ENCODE measurements around the gene IL6R.

DNA sequence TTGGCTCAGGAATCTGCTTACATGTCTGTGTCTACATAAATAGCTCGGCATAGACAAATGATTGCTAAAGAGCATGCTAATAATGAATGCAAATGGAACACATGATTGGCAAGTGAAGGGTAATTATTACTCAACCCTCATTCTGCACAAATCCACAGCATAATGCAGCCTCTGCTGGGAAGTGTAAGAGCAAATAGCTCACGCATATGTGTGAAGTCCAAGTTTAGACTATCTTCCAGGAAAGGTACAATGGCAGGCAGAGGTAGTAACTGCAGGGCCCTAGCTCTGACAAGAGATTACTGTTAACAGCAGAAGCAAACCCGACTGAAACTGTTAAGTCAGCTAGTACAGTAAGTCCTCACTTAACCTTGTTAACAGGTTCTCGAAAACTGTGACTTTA is 7.0 kb upstream of the IL6R start:
- TF ChIP-seq, protein P1, sequence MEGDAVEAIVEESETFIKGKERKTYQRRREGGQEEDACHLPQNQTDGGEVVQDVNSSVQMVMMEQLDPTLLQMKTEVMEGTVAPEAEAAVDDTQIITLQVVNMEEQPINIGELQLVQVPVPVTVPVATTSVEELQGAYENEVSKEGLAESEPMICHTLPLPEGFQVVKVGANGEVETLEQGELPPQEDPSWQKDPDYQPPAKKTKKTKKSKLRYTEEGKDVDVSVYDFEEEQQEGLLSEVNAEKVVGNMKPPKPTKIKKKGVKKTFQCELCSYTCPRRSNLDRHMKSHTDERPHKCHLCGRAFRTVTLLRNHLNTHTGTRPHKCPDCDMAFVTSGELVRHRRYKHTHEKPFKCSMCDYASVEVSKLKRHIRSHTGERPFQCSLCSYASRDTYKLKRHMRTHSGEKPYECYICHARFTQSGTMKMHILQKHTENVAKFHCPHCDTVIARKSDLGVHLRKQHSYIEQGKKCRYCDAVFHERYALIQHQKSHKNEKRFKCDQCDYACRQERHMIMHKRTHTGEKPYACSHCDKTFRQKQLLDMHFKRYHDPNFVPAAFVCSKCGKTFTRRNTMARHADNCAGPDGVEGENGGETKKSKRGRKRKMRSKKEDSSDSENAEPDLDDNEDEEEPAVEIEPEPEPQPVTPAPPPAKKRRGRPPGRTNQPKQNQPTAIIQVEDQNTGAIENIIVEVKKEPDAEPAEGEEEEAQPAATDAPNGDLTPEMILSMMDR (IDR thresholded peaks at IDR 0.05), result no peak
- no peak for TF ChIP-seq POLR2A (IDR thresholded peaks at IDR 0.05)
